Measurements from ENCODE around the gene ALG1L2.
"Not testable (repeated sequence)": the region's sequence is repeated elsewhere in the genome, so short reads cannot be mapped to it uniquely, and the experiment has no call there.

The ALG1L2 gene

GRCh38 chr3:130073582-130073981 lies 8.0 kb upstream of the ALG1L2 start:
- H3K36me3 ChIP-seq (ENCODE audit: control insufficient read depth in 2 of 2, insufficient read depth in 1 of 2, low read length in 2 of 2) = no peaks in the 10 kb centered on the region
- no peaks in the 10 kb centered on the region for H3K9me3 ChIP-seq (ENCODE audit: control insufficient read depth, insufficient read depth, low read depth, low read length)
- no peak overlapping the region for H3K27ac ChIP-seq (ENCODE audit: extremely low read depth, low read depth, low read length)
- CTCF ChIA-PET = no interaction called here
- H3K4me3 ChIP-seq (ENCODE audit: low read depth, low read length) = no peak overlapping the region
- no peak for TF ChIP-seq ZNF398 (tag by site-specific recombination; IDR thresholded peaks at IDR 0.05)
- TF ChIP-seq ZNF48 (tag by site-specific recombination; IDR thresholded peaks at IDR 0.05) = no peak
- no peak for TF ChIP-seq ZNF626 (tag by site-specific recombination; IDR thresholded peaks at IDR 0.05)
- POLR2A ChIA-PET = no interaction called here
- H3K4me1 ChIP-seq (ENCODE audit: control insufficient read depth, insufficient read depth, low read length) = no peaks in the 10 kb centered on the region

GRCh38 chr3:130077636-130078035 lies 4.0 kb upstream of the ALG1L2 start:
- Histone ChIP-seq H3K4me3 (ENCODE audit: low read depth, low read length) (no peak overlapping the region), H3K27ac (ENCODE audit: extremely low read depth, low read depth, low read length) (no peak overlapping the region), H3K9me3 (ENCODE audit: control insufficient read depth, insufficient read depth, low read depth, low read length) (no peaks in the 10 kb centered on the region), H3K4me1 (ENCODE audit: control insufficient read depth, insufficient read depth, low read length) (no peaks in the 10 kb centered on the region), H3K36me3 (ENCODE audit: control insufficient read depth in 2 of 2, insufficient read depth in 1 of 2, low read length in 2 of 2) (no peaks in the 10 kb centered on the region)
- ChIA-PET POLR2A (no interaction called here), CTCF (interaction anchor here (0.6 kb wide), 1 partner anchor 588 kb away, joined by 4 read pairs; no protein-coding TSS in a partner anchor)
- TF ChIP-seq ZNF704 (tag by site-specific recombination; IDR thresholded peaks at IDR 0.05) (no peak), ZNF610 (tag by site-specific recombination; IDR thresholded peaks at IDR 0.05; ENCODE audit: borderline replicate concordance) (no peak), KLF7 (tag by site-specific recombination; IDR thresholded peaks at IDR 0.05; ENCODE audit: borderline replicate concordance) (no peak), ZNF114 (tag by site-specific recombination; IDR thresholded peaks at IDR 0.05) (no peak), FEZF1 (tag by site-specific recombination; IDR thresholded peaks at IDR 0.05) (no peak)

GRCh38 chr3:130083363-130084090 lies 1.9 kb downstream of the ALG1L2 start:
- H3K9me3 ChIP-seq (ENCODE audit: control insufficient read depth, insufficient read depth, low read depth, low read length); POLR2A ChIA-PET; H3K4me3 ChIP-seq (ENCODE audit: low read depth, low read length); CTCF ChIA-PET; H3K27ac ChIP-seq (ENCODE audit: extremely low read depth, low read depth, low read length); H3K36me3 ChIP-seq (ENCODE audit: control insufficient read depth in 2 of 2, insufficient read depth in 1 of 2, low read length in 2 of 2); H3K4me1 ChIP-seq (ENCODE audit: control insufficient read depth, insufficient read depth, low read length): not testable (repeated sequence)

GRCh38 chr3:130084436-130084980 lies 2.9 kb downstream of the ALG1L2 start:
- CTCF ChIA-PET = no interaction called here

More at GRCh38 chr3:130084436-130084980, 2.9 kb downstream of the ALG1L2 start:
- POLR2A ChIA-PET = no interaction called here
- H3K4me1 ChIP-seq (ENCODE audit: control insufficient read depth, insufficient read depth, low read length) = no peaks in the 10 kb centered on the region
- TF ChIP-seq SALL2 (tag by site-specific recombination; IDR thresholded peaks at IDR 0.05; ENCODE audit: borderline replicate concordance) = no peak
- TF ChIP-seq ZNF645 (tag by site-specific recombination; IDR thresholded peaks at IDR 0.05) = no peak
- no peak for TF ChIP-seq ZBTB26 (tag by site-specific recombination; optimal IDR thresholded peaks at IDR 0.05)
- H3K4me3 ChIP-seq (ENCODE audit: low read depth, low read length) = no peak overlapping the region
- H3K9me3 ChIP-seq (ENCODE audit: control insufficient read depth, insufficient read depth, low read depth, low read length) = no peaks in the 10 kb centered on the region
- H3K36me3 ChIP-seq (ENCODE audit: control insufficient read depth in 2 of 2, insufficient read depth in 1 of 2, low read length in 2 of 2) = no peaks in the 10 kb centered on the region
- no peak overlapping the region for H3K27ac ChIP-seq (ENCODE audit: extremely low read depth, low read depth, low read length)
